ENCODE measurements around the gene ERC1.

- TF ChIP-seq CTCF (conservative IDR thresholded peaks at IDR 0.05; ENCODE audit: low read depth, low read length) = no peak
- TF ChIP-seq SMC3 (IDR thresholded peaks at IDR 0.05; ENCODE audit: low read depth, low read length) = no peak
- TF ChIP-seq POLR2A (IDR thresholded peaks at IDR 0.05; ENCODE audit: low read depth, low read length) = no peak
- TF ChIP-seq BHLHE40 (IDR thresholded peaks at IDR 0.05; ENCODE audit: low read depth, low read length) = no peak
- TF ChIP-seq USF2 (IDR thresholded peaks at IDR 0.05; ENCODE audit: low read depth, low read length) = no peak
- TF ChIP-seq NFE2L2 (IDR thresholded peaks at IDR 0.05; ENCODE audit: low read depth, low read length) = no peak
- no peak for TF ChIP-seq MAZ (IDR thresholded peaks at IDR 0.05; ENCODE audit: borderline replicate concordance, low read depth, low read length)
- no peak for TF ChIP-seq CEBPB (IDR thresholded peaks at IDR 0.05; ENCODE audit: low read depth, low read length)
- no peak for TF ChIP-seq MXI1 (IDR thresholded peaks at IDR 0.05; ENCODE audit: borderline replicate concordance, low read depth, low read length)
- no peak for TF ChIP-seq RFX5 (IDR thresholded peaks at IDR 0.05; ENCODE audit: low read depth, low read length)
- TF ChIP-seq MAFK (IDR thresholded peaks at IDR 0.05; ENCODE audit: low read depth, low read length) = no peak
- TF ChIP-seq, protein P1, sequence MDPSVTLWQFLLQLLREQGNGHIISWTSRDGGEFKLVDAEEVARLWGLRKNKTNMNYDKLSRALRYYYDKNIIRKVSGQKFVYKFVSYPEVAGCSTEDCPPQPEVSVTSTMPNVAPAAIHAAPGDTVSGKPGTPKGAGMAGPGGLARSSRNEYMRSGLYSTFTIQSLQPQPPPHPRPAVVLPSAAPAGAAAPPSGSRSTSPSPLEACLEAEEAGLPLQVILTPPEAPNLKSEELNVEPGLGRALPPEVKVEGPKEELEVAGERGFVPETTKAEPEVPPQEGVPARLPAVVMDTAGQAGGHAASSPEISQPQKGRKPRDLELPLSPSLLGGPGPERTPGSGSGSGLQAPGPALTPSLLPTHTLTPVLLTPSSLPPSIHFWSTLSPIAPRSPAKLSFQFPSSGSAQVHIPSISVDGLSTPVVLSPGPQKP (IDR thresholded peaks at IDR 0.05; ENCODE audit: borderline replicate concordance, low read depth, low read length) = no peak
- TF ChIP-seq RAD21 (IDR thresholded peaks at IDR 0.05; ENCODE audit: low read length) = no peak
Measured at GRCh38 chr12:1207276-1207675, 216.3 kb downstream of the ERC1 start.
